ENCODE measurements around the gene ZNF793. TPM values are rescaled to one million over a fixed set of nuclear protein-coding genes. Genes with fewer than 3 reads are reported as not detected.

ZNF793 gene
- 0.09 and 0.28 TPM in 2 replicates for total RNA-seq

DNA sequence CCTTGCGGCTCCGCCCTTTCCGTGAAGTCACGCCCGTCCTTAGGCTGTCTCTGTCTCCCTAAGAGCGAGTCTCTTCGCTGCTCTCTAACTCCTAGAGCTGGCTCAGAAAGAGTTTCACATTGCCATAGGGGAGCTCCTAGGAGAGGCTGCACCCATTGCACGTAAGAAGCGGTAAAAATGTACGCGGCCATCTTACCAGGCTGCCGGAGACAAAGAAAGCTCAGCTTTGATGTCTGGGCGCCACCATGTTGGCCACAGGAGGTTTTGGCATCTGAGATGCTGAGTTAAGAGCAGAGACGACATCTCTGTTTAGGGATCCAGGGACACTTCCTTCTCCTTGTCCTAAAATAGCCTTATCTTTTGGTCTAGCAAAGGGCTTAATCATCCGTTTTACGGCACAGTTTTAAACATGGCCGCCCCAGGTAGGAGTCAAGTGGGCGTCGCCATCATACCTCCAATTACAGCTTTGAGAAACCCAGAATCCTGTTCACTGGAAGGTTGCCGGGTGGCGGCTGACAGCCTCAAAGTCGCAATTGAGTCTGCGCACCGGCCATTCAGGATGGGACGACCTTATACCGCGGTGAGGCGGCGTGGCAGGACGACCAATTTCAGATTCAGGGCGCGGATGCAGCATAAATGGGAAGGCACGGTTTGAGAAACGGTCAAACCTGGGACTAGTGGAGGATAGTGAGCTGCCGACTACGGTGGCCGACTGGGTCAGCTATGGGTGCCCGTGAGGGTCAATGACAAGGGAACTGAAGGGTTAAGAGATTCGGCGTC is at the start of gene ZNF793:
Gene ZNF793 (plus strand): TSS at position 553 of the 780 bp plus-strand sequence. CDS start 16,501 bp downstream, outside the sequence.

DNA sequence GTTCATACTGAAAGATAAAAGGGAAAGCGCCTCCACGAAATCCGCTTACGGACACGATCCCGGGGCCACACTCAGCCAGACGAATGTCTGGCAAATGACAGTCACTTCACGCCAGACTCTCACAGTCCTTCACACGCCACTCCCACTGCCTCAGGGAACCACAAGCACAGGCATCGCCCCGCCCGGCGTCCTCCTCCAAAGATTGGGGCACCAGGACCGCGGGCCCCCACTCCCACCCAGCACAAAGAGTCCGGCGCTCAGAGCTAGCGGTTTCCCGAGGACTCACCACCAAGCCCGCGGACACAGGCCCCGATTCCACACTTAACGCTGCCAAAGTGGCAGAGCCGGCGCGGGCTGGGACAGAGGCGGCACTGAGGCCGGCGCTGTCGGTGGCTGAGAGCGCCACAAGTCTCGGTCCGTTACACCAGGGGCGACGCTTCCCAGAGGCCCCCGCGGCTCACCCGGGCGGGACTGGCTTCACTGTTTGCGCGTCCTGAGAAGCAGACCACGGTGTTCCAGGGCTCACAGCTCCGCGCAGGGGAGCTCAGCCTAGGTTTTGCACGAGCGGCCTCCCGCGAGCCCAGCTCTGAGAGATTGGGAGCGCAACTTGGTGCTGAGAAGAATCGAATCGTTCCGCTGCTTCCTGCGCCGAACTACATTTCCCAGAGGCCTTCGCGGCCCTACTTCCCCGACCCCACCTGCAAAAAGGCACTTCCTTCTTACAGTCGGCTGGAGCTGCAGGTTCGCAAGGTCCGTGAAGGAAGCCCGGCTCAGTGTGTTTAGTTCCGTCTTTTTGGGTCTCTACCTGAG is 39.7 kb upstream of the ZNF793 start, which contains the start of gene ZNF569:
Gene ZNF569 (minus strand): TSS at position 647 of the 810 bp plus-strand sequence. CDS start 22,523 bp downstream, outside the sequence.

DNA sequence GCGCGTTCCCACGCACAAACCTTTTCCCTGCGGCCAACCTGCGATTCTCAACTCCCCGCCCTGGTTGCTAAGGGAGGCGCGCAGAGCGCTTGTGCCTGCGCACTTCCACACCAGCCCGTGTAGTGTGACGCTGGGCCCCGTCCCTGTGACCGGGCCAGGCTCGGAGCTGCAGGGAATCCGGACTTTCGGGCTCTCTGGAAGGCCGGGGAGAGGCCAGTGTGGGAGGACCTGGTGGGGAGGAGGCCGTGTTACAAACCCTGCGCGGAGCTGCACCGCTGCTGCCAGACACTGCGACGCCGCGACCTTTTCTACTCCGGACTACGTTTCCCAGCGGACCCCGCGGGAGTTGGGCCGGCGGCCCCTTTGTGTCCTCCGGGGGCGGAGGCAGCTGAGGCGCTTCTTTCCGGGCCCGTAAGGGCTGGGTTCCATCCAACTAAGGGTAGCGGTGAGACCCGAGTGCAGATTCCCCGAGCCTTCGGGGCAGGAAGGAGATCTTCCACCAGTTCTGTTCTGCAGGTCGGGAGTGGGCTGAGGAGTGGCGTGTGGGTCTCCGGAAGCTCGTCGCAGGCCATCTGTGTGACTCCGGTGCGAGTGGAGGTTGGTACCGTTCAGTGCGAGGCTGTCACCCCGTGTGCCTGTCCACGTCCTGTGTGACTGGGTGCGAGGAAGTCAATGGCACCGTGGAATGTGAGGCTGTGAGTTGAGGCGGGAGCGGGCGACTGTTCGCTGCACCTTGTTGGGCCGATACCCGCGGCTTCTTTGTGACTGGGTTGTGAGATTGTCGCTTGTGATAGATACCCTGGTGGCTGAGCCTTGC is 37.6 kb upstream of the ZNF793 start, which contains the start of gene ZNF570:
Gene ZNF570 (plus strand): TSS at position 396 of the 817 bp plus-strand sequence. CDS start 999 bp downstream, outside the sequence.

Other genes starting within 250 kb of the ZNF793 start
- gene ZNF527, start 135.8 kb upstream of the ZNF793 start, total RNA-seq: 3.8 and 5.8 TPM in 2 replicates
- gene ZNF569, start 39.5 kb upstream of the ZNF793 start, total RNA-seq: 4.6 and 6.2 TPM in 2 replicates
- gene ZNF570, start 37.6 kb upstream of the ZNF793 start, total RNA-seq: 4.9 and 6.9 TPM in 2 replicates
- 1.3 and 2.1 TPM in 2 replicates for gene ZNF571, start 87.9 kb downstream of the ZNF793 start, total RNA-seq
- gene ZNF540, start 87.9 kb downstream of the ZNF793 start, total RNA-seq: under 0.01 and 0.28 TPM in 2 replicates
- gene ZFP30, start 148.5 kb downstream of the ZNF793 start, total RNA-seq: 10.9 and 13.6 TPM in 2 replicates
- 2.0 and 5.6 TPM in 2 replicates for gene ZNF607, start 212.8 kb downstream of the ZNF793 start, total RNA-seq